ENCODE results near the gene KLHL9. TPM values are rescaled to one million over a fixed set of nuclear protein-coding genes. Genes with fewer than 3 reads are reported as not detected.
"Not testable (repeated sequence)": the region's sequence is repeated elsewhere in the genome, so short reads cannot be mapped to it uniquely, and the experiment has no call there.

Gene KLHL9, protein sequence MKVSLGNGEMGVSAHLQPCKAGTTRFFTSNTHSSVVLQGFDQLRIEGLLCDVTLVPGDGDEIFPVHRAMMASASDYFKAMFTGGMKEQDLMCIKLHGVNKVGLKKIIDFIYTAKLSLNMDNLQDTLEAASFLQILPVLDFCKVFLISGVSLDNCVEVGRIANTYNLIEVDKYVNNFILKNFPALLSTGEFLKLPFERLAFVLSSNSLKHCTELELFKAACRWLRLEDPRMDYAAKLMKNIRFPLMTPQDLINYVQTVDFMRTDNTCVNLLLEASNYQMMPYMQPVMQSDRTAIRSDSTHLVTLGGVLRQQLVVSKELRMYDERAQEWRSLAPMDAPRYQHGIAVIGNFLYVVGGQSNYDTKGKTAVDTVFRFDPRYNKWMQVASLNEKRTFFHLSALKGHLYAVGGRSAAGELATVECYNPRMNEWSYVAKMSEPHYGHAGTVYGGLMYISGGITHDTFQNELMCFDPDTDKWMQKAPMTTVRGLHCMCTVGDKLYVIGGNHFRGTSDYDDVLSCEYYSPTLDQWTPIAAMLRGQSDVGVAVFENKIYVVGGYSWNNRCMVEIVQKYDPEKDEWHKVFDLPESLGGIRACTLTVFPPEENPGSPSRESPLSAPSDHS
- total RNA-seq (2014; rRNA removed; shearing (Covaris generic)), result 19.9 and 21.3 TPM in 2 replicates
- 15.2 and 21.6 TPM in 2 replicates for polyA plus RNA-seq (2015; cell fraction: cytosol; rRNA removed)
- 43.5 and 44.8 TPM in 2 replicates for polyA plus RNA-seq (2015; cell fraction: nucleus; rRNA removed)

- DNase-seq (ENCODE audit: low read depth, low spot score), result peak; percentile 88
- in situ Hi-C loops (cut with HindIII; ENCODE audit: low pct_unique_long_range_greater_than_20kb, low sequenced_read_pairs), result no loop called here
Observed at GRCh38 chr9:21334701-21335632, at the start of gene KLHL9. Gene KLHL9, minus strand, starts transcription at chr9:21335404. Its CDS starts 545 bp downstream, at chr9:21334859.

DNA sequence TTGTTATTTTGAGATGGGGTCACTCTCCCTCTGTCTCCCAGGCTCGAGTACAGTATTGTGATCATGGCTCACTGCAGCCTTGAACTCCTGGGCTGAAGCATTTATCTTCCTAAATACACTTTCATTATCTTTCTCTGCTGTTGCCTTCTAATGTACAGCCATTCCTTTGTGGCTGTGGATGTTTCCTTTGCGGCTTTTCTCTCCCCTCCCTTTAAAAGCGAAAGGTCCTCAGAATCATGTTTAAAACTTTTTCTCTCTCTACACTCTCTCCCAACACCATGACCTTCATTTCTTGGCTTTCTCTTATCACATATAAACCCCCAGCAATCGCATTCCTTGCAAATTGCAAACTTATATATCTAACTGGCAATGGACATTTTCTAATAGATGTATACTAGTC, 48.4 kb upstream of the KLHL9 start:
- in situ Hi-C loops (cut with HindIII; ENCODE audit: low pct_unique_long_range_greater_than_20kb, low sequenced_read_pairs), result no loop called here

GRCh38 chr9:21381448-21382339, 46.5 kb upstream of the KLHL9 start:
- in situ Hi-C loops (cut with HindIII; ENCODE audit: low pct_unique_long_range_greater_than_20kb, low sequenced_read_pairs), result no loop called here
- DNase-seq (ENCODE audit: low read depth, low spot score), result peak; percentile 40

More for the DNA sequence above, 48.4 kb upstream of the KLHL9 start:
- DNase-seq (ENCODE audit: low read depth, low spot score), result no peak

DNA sequence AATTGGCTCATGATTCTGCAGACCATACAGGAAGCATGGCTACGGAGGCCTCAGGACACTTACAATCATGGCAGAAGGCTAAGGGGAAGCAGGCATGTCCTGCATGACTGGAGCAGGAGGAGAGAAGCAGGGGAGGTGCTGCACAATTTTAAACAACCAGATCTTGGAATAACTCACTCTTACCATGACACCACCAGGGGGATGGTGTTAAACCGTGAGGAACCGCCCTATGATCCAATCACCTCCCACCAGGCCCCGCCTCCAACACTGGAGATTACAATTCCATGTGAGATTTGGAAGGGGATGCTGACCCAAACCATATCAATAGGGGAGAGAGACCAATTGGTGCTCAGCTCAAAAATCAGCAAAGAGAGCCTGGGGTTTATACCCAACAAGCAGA, 36.3 kb upstream of the KLHL9 start:
- in situ Hi-C loops (cut with HindIII; ENCODE audit: low pct_unique_long_range_greater_than_20kb, low sequenced_read_pairs); DNase-seq (ENCODE audit: low read depth, low spot score): not testable (repeated sequence)

- DNase-seq (ENCODE audit: low read depth, low spot score), result no peak
- in situ Hi-C loops (cut with HindIII; ENCODE audit: low pct_unique_long_range_greater_than_20kb, low sequenced_read_pairs), result no loop called here
Observed at GRCh38 chr9:21367957-21368356, 32.8 kb upstream of the KLHL9 start, which contains the start of gene IFNA13. Gene IFNA13, minus strand, starts transcription at chr9:21368057. Its CDS starts 47 bp downstream, at chr9:21368010.

DNA sequence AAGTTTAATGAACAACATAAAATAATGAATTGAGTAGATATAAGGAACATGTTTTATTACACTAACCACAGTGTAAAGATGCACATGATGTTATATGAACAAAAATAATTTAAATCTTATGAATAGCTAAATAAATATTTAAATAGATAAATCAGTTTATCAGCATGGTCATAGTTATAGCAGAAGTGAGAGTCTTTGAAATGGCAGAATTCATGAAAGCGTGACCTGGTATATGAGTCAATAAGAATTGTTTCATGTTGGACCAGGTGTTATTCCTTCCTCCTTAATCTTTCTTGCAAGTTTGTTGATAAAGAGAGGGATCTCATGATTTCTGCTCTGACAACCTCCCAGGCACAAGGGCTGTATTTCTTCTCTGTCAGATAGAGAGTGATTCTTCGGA, 32.0 kb upstream of the KLHL9 start:
- in situ Hi-C loops (cut with HindIII; ENCODE audit: low pct_unique_long_range_greater_than_20kb, low sequenced_read_pairs); DNase-seq (ENCODE audit: low read depth, low spot score): not testable (repeated sequence)

GRCh38 chr9:21362287-21362686, 27.1 kb upstream of the KLHL9 start:
- no peak for DNase-seq (ENCODE audit: low read depth, low spot score)
- in situ Hi-C loops (cut with HindIII; ENCODE audit: low pct_unique_long_range_greater_than_20kb, low sequenced_read_pairs), result no loop called here

DNA sequence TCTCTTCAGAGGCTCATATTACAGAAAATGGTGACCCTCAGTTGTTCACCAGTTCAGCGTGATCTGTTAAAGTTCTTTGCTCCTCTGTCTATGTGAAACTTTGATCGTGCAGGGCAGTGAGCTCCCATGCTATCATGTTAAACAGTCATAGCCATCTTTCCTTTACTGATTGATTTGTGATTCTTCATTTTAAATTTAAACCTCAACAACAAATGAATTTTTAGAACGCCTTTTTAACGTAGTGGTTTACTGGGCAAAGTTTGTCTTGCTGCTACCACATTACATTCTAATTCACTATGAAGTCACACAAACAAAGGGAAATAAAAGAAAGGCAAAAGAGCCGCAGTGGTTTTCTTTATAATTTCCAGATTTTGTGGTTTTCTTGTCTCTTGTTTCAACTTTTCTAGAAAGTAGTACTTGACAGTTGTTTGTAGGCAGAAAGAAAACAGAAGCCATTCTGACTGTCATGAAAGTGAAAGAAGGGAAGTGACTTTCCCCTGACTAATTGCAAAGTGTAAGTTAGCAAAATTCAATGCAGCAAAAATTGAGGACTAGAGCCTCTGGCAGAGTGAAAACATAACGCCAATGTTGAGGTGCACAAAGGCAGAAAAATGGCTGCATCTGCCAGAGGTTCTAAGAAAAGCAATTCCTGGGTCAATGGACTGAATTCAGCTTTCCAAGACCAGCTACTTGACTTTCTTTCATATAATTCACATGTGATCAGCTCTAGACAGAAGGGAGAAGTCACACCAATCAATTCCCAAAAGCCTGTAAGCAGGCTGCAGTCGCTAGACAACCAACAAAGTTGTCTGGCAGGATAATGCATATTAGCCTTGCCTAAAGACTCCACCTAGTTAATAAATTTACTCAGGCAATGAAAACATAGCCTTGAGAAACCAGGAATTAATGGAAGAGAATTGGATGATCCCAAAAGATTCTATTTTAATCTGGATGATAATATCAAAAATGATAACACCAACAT, 22.6 kb upstream of the KLHL9 start:
- in situ Hi-C loops (cut with HindIII; ENCODE audit: low pct_unique_long_range_greater_than_20kb, low sequenced_read_pairs), result no loop called here
- DNase-seq (ENCODE audit: low read depth, low spot score), result no peak

DNA sequence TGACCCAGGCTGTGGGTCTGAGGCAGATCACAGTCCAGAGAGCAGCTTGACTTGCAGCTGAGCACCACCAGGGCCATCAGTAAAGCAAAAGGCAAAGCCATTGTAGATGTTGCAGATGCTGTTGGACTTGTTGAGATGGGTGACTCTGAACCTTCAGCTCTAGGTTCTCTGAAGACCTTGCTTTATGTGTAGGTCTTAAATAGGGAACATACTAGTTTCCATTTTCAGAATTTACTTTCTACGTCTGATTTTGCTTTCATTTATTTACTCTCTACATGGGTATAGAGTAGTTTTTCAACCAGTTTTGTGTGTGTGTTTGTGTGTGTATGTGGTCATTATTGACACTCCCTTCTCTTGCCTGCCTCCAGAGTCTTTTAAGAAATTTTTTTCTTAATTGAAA, 15.6 kb upstream of the KLHL9 start, which contains the start of gene IFNA6:
Gene IFNA6, minus strand, starts transcription at position 101 of the 400 bp plus-strand sequence. Its CDS starts 0 bp downstream, at position 101.
- in situ Hi-C loops (cut with HindIII; ENCODE audit: low pct_unique_long_range_greater_than_20kb, low sequenced_read_pairs), result no loop called here
- no peak for DNase-seq (ENCODE audit: low read depth, low spot score)

DNA sequence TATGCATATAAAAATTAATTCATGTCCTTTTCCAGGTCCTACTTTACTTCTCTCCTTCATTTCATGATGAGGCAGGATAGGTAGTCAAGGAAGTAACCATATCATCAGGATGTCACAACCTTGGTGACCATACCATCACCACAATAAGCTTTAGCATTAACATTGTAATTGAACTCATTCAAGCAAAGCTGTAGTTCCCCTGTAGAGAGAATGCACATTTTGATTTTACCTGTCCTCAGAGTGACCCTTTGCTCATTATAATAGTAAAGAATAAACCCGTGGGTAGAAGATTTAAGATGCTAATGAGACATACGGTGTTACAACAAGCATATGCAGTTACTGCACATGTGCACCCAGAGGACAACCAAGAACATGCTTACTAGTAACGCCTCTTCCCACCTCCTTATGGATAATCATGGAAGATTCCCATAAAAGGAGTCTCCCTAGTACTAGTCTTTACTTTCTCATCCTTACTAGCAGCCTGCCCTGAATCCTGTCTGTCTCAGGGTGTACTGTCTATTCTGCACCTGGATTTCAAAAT, 13.3 kb upstream of the KLHL9 start:
- no peak for DNase-seq (ENCODE audit: low read depth, low spot score)
- in situ Hi-C loops (cut with HindIII; ENCODE audit: low pct_unique_long_range_greater_than_20kb, low sequenced_read_pairs), result no loop called here

GRCh38 chr9:21340735-21341134, 5.5 kb upstream of the KLHL9 start:
- no peak for DNase-seq (ENCODE audit: low read depth, low spot score)
- in situ Hi-C loops (cut with HindIII; ENCODE audit: low pct_unique_long_range_greater_than_20kb, low sequenced_read_pairs), result no loop called here

GRCh38 chr9:21336457-21336856, 1.3 kb upstream of the KLHL9 start:
- in situ Hi-C loops (cut with HindIII; ENCODE audit: low pct_unique_long_range_greater_than_20kb, low sequenced_read_pairs), result no loop called here
- no peak for DNase-seq (ENCODE audit: low read depth, low spot score)

- DNase-seq (ENCODE audit: low read depth, low spot score), result no peak
- in situ Hi-C loops (cut with HindIII; ENCODE audit: low pct_unique_long_range_greater_than_20kb, low sequenced_read_pairs), result no loop called here
Observed at GRCh38 chr9:21333226-21333625, 2.0 kb downstream of the KLHL9 start.

DNA sequence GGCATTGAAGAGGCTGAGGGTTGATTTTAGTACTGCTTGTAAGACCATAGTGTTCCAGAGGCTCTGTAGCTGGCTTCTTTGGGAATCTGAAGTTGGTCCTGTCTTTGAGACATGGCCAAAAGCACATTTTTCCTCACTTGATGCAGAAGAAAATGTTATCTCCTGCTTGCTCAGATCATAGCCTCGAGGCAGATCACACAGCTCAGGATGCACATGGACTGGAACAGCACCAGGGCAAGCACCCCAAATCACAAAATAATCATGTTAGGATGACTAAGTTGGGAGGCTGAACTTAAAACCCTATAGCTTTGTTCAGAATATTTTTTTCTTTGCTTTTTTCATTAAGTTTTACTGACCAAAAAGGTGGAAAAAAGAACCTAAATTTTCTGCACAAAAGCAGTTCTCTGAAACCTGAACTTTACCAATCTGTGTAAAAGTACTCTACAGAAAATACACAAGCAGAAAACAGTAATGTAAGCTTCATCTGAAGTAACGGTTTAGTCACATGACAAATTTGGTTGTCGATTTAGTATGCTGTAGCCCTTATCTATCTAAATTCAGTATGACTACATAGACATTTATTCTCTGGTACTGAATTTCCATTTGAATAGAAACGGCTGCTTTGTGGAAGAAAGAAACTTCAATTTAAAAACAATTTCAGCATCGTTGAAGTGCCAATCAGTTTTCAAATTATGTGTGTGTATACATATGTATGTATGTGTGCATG, 3.4 kb downstream of the KLHL9 start:
- in situ Hi-C loops (cut with HindIII; ENCODE audit: low pct_unique_long_range_greater_than_20kb, low sequenced_read_pairs), result no loop called here
- no peak for DNase-seq (ENCODE audit: low read depth, low spot score)

Measured in SK-MEL-5 (cell line).